HG02852 (cell line): ENCODE data around the gene GSDME.

Experiments
- ATAC-seq: cut with Tn5 transposase; IDR thresholded peaks from one replicate; pipeline ENCODE4 v1.9.1; 2021; ENCODE audit warnings: mild to moderate bottlenecking, moderate library complexity; ENCODE audit not compliant: unreplicated experiment

Gene GSDME

DNA sequence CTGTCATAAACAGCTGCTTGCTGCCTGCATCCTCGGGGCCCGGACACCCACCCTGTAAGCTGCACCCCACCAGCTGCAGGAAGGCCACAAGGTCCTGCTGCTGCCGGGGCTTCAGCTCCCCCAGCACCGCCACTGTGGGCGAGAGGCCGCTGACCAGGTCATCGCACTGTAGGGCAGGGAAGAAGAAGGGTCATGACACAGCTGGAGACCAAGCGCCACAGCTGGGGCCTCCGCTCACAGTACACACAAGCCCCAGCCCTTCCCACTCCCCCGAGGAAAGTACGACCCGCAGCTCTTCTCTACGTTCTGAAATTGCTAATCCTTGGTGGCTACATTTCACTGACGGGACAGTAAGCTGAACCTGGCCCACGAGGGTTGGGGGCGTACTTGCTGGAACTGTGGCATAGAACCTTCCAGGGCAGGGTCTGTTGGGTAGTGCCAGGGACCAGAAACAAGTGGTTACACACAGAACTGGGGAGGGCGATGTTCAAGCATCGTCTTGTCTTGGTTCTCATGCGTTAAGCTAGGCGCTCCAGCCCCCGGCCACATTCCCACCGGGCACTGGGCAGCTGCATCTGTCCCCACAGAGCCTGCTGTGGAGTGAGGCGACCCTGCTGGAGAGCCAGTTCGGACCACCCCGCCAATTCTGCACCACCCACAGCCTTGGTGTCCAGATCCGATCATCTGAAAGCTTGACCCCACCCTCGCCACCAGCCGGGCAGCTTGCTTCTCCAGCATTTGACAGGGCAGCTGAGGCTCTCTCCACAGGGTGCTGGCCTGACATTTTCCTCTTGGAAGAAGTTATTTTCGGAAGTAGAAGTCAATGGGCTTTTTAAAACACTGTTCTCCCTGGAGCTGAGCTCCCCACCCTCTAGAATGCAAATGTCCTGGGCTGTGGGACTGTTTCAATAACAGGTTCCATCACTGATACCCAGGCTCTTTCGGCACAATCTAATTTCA, 50.8 kb downstream of the GSDME start:
- no peak for ATAC-seq

DNA sequence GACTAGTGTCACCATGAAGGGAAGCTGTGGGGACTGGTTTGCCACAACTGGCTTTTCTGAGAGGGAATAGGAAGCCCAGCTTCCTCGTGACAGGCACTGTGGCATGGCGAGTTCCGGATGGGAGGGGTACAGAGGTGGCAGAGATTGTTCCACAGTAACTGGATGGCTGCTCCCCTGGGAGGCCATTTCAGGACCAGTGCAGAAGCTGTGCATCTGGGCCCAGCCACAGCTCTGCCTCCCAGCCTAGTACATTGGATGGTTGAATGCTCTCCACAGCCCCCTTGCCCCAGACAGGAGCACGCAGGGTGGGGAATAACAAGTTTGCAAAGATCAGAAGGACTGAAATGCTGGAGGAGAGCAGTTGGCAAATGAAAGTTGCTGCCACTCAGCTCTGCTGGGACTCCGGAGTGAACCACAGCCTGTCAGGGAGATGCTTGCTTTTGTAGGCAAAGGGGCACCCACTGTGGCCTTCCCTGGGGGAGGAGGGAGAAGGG, 51.8 kb downstream of the GSDME start:
- ATAC-seq = no peak

- ATAC-seq = no peak
Measured at GRCh38 chr7:24704311-24704710, 53.0 kb downstream of the GSDME start.

- ATAC-seq = no peak
Measured at GRCh38 chr7:24703296-24703695, 54.0 kb downstream of the GSDME start.

DNA sequence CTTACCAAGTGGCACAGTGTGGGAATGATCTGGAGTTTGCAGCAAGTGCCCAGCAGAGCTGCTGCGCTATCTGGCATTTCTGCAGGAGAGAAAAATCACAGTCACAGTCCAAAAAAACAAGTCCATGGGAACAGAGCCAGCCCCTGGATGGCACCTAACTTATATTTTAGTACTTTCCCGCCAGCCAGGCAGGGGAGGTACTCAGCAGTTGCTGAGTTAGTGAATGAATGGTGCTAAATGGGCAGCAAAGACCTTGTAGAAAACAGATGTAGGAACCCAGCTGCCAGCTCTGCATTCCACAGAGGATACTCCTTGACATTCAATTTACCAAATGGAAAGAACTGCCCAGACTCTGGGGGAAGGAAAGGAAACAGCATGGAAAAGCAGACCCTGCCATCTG, 54.5 kb downstream of the GSDME start:
- no peak for ATAC-seq

- ATAC-seq = no peak
Measured at GRCh38 chr7:24701261-24702235, 55.7 kb downstream of the GSDME start.

GRCh38 chr7:24700521-24701260, 56.6 kb downstream of the GSDME start:
- ATAC-seq = no peak

DNA sequence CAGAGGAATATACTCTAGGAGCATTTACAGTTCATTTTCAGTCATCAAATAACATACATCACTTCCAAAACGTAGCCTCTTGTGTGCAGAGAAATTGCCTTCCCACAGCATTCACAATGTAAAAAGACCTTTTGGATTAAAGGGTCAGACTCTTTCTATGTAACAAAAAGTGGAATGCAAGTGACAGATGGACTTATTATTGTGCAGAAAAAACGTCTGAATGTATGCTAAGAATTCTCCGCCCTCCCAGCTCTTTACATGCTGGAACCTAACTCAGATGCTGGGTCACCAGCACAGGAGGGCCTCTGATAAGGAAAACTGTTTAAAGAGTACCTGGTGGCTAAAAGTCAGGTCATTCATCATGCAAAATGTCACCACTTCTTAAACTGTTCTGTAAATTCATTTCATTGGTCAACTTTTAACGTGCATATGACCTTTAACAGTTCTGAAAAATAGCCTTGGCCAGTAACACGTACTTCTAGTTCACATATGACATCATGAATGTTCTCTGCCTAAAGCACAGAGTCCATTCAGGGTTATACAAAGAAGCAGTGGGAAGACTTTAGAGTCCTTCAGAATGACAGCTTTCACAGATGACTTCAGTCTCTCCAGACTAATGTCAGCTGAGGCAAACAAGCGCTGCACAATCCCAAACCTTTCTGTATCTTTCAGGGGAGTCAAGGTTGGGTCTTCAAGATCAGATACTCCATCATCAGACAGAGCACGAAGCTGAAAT, 58.6 kb downstream of the GSDME start:
- ATAC-seq = no peak

DNA sequence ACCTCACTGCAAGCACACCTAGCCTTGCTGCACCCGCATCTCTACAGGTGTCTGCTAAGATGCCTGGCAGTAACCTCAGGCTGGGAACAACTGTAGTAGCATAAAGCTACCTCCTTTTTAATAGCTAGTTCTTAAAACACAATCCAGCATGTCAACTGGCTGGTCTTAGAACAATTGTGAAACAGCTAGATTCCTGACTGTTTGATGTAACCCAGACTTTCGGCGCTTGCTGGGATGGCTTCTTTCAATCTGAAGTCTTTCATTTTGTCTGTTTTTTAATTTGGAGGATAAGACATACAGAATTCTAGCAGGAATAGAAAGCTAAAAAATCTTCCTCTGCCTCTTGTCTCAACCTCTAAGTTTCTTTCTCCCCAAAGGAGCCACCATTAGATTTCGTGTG, 59.8 kb downstream of the GSDME start:
- no peak for ATAC-seq

DNA sequence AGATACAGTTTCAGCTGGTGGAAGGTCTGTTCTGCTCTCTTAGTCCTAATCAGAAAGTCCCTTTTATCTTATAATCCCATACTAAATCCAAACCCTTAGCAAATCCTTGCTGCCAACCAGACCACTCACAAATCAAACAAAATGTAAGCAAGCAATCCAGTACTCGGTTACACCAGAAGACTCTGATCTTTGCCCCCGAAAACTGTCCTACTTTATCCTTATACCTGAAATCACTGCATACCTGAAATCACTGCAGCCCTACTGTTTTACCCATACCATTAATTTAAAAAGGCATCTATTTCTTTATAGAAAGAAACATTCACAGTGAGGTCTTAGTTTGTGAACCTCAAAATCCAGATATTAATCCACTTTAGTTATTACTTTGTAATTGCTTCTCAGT, 64.7 kb downstream of the GSDME start:
- no peak for ATAC-seq

DNA sequence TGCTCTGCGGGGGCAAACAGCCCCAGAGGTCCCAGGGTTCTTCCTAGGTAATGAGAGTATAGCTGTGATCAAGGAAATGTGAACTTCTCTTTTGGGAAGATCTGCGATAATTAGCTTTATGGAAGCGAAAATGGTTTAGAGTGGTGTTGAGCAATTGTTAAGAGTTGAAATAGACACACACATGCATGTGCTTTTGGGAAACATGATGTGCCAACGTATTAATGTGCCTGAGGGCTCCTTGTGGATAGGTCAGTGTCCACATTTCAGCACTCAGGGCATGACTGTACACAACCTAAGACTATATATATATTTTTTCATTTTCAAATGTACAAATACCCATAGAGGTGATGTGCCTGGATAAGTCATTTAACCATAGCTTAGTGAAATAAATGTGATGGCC, 67.0 kb downstream of the GSDME start:
- no peak for ATAC-seq

GRCh38 chr7:24685708-24686107, 71.6 kb downstream of the GSDME start:
- no peak for ATAC-seq

- no peak for ATAC-seq
Measured at GRCh38 chr7:24670782-24671181, 86.5 kb downstream of the GSDME start.

GRCh38 chr7:24669971-24670591, 87.2 kb downstream of the GSDME start:
- no peak for ATAC-seq

GRCh38 chr7:24668927-24669635, 88.2 kb downstream of the GSDME start:
- ATAC-seq = no peak

DNA sequence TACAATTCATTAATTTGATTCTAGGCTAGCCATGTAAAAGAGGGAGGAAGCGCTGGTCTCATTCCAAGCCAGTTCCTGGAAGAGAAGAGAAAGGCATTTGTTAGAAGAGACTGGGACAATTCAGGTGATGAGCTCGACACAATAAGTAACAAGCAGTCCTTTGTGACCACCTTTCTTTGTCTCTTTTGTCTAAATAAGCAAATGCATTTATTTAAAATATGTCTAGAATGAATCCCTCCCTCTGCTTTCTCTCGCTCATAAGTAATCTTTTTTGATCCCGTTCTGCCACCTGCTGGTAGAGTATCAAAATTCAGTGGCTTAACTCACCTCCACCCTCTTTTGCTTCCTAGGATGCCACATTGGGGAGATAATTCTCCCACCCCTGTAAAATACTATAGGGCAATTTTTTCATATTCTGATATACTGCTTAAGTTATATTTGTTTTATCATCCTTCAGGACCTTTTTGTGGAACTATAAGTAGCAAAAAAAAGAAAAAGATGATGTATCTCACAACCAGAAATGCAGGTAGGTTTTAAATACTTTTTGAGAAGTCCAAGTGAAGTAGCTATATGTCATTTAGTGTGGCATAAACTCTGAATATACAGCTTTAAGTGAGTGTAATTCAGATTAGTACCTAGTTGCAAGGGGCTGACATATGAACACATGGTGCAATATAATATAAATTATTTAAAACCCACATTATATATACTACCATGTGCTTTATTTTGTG, 91.5 kb downstream of the GSDME start:
- ATAC-seq = no peak

DNA sequence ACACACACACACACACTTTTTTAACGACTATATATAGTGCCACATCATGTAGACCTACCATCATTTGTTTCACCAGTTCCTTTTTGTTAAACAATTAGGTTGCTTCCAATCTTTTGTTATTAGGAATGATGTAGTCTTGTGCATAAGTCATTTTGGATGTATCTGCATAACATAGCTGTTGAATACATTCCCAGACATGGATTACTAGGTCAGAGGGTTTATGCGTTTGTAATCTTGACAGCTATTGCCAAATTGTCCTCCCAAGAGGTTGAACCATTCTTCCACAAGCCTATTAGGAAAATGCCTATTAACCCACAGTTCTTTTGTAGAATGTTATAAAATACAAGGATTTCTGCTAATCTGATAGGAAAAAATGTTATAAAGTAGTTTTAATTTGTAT, 96.7 kb downstream of the GSDME start:
- no peak for ATAC-seq

DNA sequence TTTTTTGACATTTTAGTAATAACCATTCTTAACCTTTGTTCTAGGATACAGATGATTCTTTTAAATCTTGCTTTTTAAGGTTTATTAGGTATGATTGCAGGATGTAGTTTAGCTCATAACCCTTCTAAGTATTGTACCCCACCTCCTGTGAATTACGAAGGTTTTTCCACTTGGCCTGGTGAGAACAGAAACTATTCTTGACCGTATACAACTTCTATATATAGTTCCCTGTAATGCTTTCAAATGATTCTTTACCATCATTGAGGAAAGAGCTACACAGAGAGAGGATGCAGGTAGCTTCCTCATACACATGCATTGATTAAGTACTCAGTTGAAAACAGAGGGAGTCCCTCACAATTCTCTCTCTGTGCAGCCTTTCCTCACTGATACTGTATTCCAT, 97.8 kb downstream of the GSDME start:
- peak; percentile 89 for ATAC-seq
